NT2/D1 (cell line): ENCODE results near the gene SORBS2.

Source experiments
- YY1 ChIP-seq: IDR thresholded peaks from 2 replicates; pipeline ENCODE4 v1.6.1; 2011; ENCODE audit not compliant: insufficient read length, insufficient read depth
- ZNF274 ChIP-seq: IDR thresholded peaks from 2 replicates; pipeline ENCODE4 v1.6.1; 2011; ENCODE audit warnings: mild to moderate bottlenecking, low read depth, low read length

DNA sequence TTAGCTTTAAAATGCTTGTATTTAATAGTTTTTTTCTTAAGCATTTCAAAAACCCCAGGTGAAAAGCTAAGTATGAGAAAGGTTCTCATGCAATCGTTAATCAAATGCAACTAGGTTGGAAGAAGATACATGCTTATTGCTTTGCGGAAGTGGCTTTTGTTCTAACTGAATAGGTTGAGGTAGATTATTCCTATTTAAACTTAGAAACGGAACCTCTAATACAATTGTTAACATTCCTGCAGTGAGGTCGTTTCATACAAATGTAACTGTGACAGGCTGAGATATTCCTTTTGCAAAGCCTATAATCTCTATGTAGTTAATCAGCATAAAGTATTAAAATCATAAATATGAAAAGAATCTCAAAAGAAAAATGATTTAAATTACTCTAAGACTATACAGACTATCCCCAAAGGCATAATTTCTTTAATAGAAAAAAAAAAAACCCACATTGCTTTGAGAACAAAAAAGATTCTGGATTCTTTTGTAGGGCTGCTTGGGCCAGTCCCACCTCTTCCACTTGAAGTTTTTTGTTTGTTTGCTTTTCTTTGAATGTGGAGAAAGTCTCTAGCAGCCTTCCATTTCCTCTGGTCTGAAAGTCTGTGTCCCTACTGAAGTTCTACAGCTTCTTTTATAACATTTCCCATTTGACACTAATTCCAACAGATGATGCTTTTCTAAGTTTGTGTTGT lies 25.6 kb upstream of the SORBS2 start:
- TF ChIP-seq YY1 (no peak), ZNF274 (no peak)
